Cardiac muscle cell (in vitro differentiated cells and primary cell): ENCODE data around the gene PRDM1. TPM values are rescaled to one million over a fixed set of nuclear protein-coding genes. Genes with fewer than 3 reads are reported as not detected.

Source experiments
- DNase-seq, 2 donors: peaks; one replicate each; pipeline versions ENCODE4 v3.0.0 to v3.0.0-alpha.2; 2010 to 2017; ENCODE audit warnings: low read depth in 1 of 2, low spot score in 1 of 2
- H3K27ac ChIP-seq: fragments of 200-600 bp; sonication (generic); 2 replicates; pipeline ENCODE4 v1.5.1; 2016
- H3K27me3 ChIP-seq: fragments of 200-600 bp; sonication (generic); 2 replicates; pipeline ENCODE4 v1.6.0; 2016; ENCODE audit warnings: control low read depth
- H3K36me3 ChIP-seq: fragments of 200-600 bp; sonication (generic); 2 replicates; pipeline ENCODE4 v1.5.1; 2016; ENCODE audit warnings: control low read depth
- H3K4me1 ChIP-seq: fragments of 200-600 bp; sonication (generic); 2 replicates; pipeline ENCODE4 v1.8.1; 2017; ENCODE audit warnings: low read depth, mild to moderate bottlenecking, mixed run types
- H3K4me3 ChIP-seq: fragments of 200-600 bp; sonication (generic); 2 replicates; pipeline ENCODE4 v1.5.1; 2016; ENCODE audit warnings: mild to moderate bottlenecking
- H3K9me3 ChIP-seq: fragments of 200-600 bp; sonication (generic); 2 replicates; pipeline ENCODE4 v1.5.1; 2017; ENCODE audit warnings: low read depth, mild to moderate bottlenecking, control low read depth
- polyA plus RNA-seq: library from polyadenylated mRNA; unstranded; fragments of >200 nt; fragmentation: Nextera tagmentation; extraction: Ambion mirVana; gene quantifications from 2 replicates; pipeline ENCODE4 v1.2.1, GENCODE V29; 2016
- total RNA-seq: library from RNA; depleted of rRNA; stranded (reverse); fragments of >200 nt; gene quantifications from 2 replicates; pipeline ENCODE4 v1.2.3, GENCODE V29; 2016
- TF ChIP-seq, protein P1 (sequence below): IDR thresholded peaks from 2 replicates; pipeline ENCODE4 v1.5.1; 2012; ENCODE audit warnings: low read depth, mild to moderate bottlenecking, low read length

PRDM1 gene
- total and polyA plus RNA-seq, 2 experiments from 2014 or later = 0.67 to 2.4 TPM

DNA sequence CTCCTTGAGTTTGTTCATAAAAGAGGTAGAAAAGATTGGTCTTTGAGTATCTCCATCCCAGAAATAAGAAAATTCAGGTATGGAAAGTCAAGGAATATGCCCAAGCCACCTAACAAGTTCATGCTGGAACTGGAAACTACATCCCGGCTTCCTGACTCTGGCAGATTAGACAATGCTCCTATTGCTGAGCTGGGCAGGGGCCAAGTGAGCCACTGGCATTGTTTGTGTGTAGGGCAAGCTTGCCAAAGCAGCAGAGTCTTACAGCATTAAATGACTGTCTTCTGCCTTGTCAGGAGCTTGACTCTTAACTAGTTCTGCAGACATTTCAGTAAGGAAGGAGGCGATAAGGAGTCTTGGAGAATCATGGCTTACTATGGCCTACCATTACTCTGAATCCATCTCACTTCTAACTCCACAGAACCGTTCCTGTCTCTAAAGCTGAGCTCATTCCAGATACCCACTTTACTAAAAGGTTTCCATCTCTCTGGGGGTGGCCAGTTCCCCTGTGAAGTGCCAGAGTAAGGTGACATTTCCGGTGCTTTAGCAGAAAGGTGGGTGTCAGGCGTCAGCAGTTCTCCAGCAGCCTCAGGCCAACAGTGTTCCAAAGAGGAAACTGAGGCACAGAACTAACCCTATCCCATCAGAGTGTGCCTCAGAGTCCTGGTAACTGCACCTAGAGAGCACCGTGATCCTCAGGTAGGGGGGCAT is 30.1 kb downstream of the PRDM1 start:
- no peak overlapping the region for H3K4me3 ChIP-seq
- no peak overlapping the region for H3K27ac ChIP-seq
- DNase-seq = no peak
- H3K9me3 ChIP-seq = no peaks in the 10 kb centered on the region
- no peaks in the 10 kb centered on the region for H3K27me3 ChIP-seq
- TF ChIP-seq, protein P1, sequence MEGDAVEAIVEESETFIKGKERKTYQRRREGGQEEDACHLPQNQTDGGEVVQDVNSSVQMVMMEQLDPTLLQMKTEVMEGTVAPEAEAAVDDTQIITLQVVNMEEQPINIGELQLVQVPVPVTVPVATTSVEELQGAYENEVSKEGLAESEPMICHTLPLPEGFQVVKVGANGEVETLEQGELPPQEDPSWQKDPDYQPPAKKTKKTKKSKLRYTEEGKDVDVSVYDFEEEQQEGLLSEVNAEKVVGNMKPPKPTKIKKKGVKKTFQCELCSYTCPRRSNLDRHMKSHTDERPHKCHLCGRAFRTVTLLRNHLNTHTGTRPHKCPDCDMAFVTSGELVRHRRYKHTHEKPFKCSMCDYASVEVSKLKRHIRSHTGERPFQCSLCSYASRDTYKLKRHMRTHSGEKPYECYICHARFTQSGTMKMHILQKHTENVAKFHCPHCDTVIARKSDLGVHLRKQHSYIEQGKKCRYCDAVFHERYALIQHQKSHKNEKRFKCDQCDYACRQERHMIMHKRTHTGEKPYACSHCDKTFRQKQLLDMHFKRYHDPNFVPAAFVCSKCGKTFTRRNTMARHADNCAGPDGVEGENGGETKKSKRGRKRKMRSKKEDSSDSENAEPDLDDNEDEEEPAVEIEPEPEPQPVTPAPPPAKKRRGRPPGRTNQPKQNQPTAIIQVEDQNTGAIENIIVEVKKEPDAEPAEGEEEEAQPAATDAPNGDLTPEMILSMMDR = no peak
- no peaks in the 10 kb centered on the region for H3K36me3 ChIP-seq
- peaks cover 4% of the 10 kb centered on the region for H3K4me1 ChIP-seq

DNA sequence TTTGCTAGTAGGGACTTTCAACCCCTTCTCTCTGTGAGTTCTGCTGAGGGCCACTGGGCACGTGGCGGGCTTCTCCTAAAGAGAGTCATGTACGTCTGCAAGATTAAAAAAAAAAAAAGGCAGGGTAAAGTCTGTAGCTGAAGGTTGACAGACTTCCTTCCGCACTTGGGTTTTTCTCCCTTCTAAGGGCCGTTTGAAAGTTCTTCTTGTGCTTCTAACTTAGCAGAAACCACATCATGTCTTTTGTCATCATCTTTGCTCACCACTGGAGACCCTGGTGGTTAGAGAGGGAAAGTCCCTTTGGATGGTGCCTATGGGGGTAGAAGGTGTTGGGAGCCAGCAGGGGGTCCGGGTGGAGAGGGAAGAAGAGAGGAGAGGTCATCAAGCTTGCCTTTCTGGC is 31.4 kb downstream of the PRDM1 start:
- Histone ChIP-seq H3K27ac (no peak overlapping the region), H3K36me3 (no peaks in the 10 kb centered on the region), H3K27me3 (no peaks in the 10 kb centered on the region), H3K9me3 (no peaks in the 10 kb centered on the region), H3K4me1 (peaks cover 4% of the 10 kb centered on the region), H3K4me3 (no peak overlapping the region)
- DNase-seq = no peak
- TF ChIP-seq, protein P1 = no peak

- H3K27ac ChIP-seq = no peak overlapping the region
- TF ChIP-seq, protein P1 = no peak
- no peaks in the 10 kb centered on the region for H3K9me3 ChIP-seq
- H3K36me3 ChIP-seq = no peaks in the 10 kb centered on the region
- H3K4me3 ChIP-seq = no peak overlapping the region
- no peaks in the 10 kb centered on the region for H3K27me3 ChIP-seq
- no peak for DNase-seq
- peaks cover 4% of the 10 kb centered on the region for H3K4me1 ChIP-seq
Measured at GRCh38 chr6:106118835-106119431, 32.8 kb downstream of the PRDM1 start.

DNA sequence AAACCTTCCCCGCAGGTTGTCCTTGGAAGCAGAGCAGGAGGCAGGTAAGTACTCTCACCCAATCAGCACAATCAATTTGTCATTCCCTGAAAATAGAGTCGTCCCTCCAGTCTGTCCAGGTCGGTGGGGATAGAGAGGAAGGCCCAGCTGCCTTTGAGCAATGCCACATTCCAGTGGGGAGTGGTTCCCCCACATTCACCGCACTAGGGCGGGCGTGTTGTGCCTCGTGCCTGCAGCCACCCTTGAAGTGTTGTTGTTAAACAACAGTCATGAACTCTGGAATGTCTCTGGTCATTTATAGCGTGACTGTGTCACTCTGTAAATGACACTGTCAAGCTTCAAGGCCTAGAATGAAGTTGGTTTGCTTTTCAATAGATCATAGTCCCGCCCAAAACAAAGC is 33.4 kb downstream of the PRDM1 start:
- H3K4me1 ChIP-seq = peaks cover 4% of the 10 kb centered on the region
- H3K9me3 ChIP-seq = no peaks in the 10 kb centered on the region
- no peaks in the 10 kb centered on the region for H3K27me3 ChIP-seq
- no peaks in the 10 kb centered on the region for H3K36me3 ChIP-seq
- H3K4me3 ChIP-seq = no peak overlapping the region
- TF ChIP-seq, protein P1 = no peak
- DNase-seq = no peak
- no peak overlapping the region for H3K27ac ChIP-seq

- DNase-seq = no peak
- no peak overlapping the region for H3K4me3 ChIP-seq
- H3K9me3 ChIP-seq = no peaks in the 10 kb centered on the region
- peaks cover 4% of the 10 kb centered on the region for H3K4me1 ChIP-seq
- TF ChIP-seq, protein P1 = no peak
- H3K27ac ChIP-seq = no peak overlapping the region
- H3K36me3 ChIP-seq = no peaks in the 10 kb centered on the region
- no peaks in the 10 kb centered on the region for H3K27me3 ChIP-seq
Measured at GRCh38 chr6:106120006-106120405, 33.9 kb downstream of the PRDM1 start.
